GM12892 (cell line): ENCODE data around the gene ZNF474.

ENCODE experiments used
- DNase-seq: peaks from one replicate; pipeline ENCODE4 v3.0.0; 2011; ENCODE audit not compliant: insufficient read length
- FAIRE-seq: peaks from 2 replicates; lab custom pipeline; 2011; peaks lifted over from hg19 to GRCh38; lab: Jason Lieb, UNC
- POLR2A ChIP-seq: IDR thresholded peaks from 2 replicates; pipeline ENCODE4 v1.6.1; 2011; ENCODE audit warnings: low read depth, low read length, control low read depth
- POLR2AphosphoS5 ChIP-seq: IDR thresholded peaks from 2 replicates; pipeline ENCODE4 v1.6.1; 2011; ENCODE audit warnings: low read depth, low read length, control low read depth
- TAF1 ChIP-seq: IDR thresholded peaks from 2 replicates; pipeline ENCODE4 v1.6.1; 2011; ENCODE audit warnings: low read depth, mild to moderate bottlenecking, control low read depth, low read length, borderline replicate concordance

ZNF474 gene

DNA sequence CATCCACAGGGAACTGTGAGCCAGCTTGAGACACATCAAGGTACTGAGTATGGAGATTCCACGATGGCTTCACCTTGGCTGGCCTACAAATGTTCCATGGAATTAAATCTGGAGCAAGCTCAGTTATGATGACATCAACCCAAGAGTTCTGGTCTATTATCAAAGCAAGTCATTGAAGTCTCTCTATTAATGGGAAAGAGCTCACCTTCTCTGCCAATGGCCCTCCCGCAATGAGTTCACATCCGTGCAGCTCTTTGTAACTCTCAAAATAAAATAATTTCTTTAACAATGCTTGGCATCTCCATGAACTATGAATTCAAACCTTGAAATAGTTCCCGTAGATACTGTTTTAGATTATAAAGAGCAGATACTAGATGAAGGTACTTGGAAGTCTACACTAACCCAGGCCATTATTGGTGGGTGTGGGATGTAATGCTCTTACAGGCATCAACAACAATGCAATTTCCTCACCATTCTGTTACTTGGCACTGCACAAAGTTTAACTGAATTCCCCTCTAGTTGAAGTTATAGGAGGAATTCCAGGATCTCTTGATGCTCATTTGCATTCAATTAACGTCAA lies 55.4 kb downstream of the ZNF474 start:
- FAIRE-seq (no peak), DNase-seq (no peak)
- no peak for TF ChIP-seq POLR2A
- TF ChIP-seq POLR2AphosphoS5: no peak
- no peak for TF ChIP-seq TAF1

DNA sequence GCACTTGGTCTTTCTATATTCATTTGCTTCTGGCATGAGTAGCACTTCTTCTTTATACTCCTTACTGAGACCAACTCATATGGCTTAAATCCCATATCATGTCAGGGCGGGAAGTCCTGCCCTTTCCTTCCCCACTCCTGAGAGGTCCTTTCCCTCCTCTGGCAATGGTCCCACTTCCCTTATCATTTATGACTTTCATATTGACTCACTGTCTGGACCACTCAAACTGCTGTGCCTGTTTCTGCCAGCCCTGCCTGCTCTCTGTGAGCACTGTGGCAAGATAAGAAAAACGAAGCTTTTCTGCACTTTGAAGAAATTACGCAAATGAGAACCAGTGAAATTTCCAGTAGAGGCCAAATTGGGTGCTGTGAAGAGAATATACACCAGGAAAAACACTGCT lies 58.1 kb downstream of the ZNF474 start:
- DNase-seq (no peak), FAIRE-seq (no peak)
- TF ChIP-seq POLR2A (no peak), POLR2AphosphoS5 (no peak), TAF1 (no peak)

DNA sequence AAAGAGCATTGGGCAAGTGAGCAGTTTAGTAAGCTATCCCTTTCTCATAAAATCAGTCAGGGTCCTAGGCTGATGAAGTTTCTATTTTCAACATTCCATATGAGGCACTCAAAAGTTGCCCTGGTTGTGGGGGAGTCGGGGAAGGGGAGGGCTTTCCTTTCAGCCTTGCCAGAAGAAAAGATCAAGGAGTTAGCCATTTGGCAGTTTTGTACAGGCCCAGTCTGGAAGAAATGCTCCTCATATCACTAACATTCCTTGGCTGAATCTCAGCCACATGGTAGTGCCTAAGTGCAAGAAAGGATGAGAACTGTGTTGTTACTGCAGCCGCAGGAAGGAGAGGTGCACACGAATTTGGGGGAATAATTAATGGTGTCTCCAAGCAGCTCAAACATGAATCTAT lies 60.8 kb downstream of the ZNF474 start:
- FAIRE-seq: no peak
- TF ChIP-seq TAF1 (no peak), POLR2A (no peak), POLR2AphosphoS5 (no peak)

DNA sequence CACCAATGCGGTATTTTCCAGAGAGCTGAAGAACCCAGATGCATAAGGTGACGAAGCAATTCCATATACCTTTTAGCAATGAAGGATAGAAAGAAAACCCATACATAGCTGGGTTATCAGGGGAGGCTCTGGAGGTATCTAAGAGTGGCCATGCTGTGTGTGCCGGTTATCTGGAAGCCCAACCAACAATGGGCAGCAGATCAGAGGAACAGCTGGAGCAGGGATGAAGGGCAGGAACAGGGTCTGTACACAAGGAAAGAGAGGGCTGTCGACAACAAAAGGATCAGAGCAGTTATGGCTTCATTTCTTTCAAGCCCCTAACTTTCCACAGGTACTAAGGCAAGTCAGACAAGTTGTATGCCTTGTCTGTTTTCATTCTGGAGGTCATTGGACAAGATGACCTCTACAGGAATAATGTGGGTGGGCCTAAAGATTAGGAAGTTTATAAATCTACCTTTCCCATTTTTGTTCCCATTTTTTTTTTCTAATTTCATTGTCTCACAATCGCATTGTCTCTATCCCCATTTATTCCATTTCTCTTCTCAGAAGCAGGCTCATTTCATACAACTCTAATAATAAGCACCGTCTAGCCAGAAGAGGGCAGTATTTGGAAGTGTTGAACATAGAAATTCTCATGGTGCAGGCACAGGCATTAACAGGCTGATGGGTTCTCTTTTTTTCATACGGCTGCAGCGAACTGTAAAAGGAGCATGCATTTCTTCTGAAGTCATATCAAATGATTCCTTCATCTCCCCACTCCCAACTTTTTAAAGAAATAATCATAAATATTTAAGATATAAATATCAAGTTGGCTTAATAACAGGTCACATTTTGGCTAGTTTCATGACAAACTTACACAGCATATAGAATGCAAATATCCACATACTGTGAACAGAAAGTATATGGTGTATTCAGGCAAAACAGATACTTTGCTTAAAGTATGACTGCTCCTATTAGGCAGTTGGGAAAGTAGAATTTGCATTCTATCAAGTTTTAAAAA lies 63.5 kb downstream of the ZNF474 start:
- no peak for TF ChIP-seq POLR2AphosphoS5
- no peak for TF ChIP-seq TAF1
- no peak for TF ChIP-seq POLR2A
- no peak for DNase-seq
- FAIRE-seq: peak; percentile 56

More for the DNA sequence above, 60.8 kb downstream of the ZNF474 start:
- no peak for DNase-seq

DNA sequence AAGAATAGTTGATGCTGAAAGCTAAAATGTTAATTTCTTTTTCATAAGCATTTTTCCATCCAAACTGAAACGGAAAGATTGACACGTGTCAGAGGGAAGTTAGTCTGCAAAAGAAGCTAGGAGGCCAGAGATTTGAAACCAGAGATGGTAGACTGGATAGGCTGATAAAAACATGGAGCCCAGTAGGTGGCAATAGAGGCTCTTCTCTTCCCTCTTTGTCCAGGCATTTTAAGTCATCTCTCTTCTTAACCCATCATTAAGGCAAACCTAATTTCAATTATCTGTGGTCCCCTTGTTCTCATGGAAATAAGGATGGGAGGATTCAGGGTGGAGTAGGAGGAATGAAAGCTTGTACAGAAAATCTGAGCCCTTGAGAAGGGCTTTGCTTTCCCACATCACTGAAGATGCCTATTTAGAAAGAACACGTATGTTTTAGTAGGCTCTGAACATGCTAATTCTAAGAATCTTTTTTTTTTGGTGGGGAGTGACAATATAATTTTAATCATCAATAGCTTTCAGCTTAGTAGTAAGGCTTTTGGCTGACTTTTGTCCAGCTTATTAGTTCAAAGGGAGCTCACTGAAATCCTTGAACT lies 66.6 kb downstream of the ZNF474 start:
- TF ChIP-seq POLR2AphosphoS5 (no peak), POLR2A (no peak), TAF1 (no peak)
- FAIRE-seq: peak; percentile 30
- DNase-seq: no peak

DNA sequence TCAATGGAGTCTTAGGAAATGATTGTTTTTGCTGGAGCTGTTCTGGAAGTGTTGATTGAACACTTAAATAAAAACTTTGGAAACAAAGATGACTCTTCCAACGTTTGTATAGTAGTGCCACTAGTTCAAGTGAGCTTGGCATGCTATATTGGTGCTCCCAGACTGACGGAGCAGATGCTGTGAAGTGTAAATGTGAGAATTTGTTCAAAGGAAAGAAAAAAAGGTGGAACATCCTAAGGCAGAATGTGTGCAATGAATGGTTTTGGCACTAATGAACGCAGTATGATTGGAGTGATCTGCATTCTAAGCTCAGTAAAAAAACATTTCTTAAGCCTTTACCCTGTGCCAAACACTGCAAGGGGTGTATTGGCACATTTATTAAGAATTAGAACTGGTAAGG lies 69.8 kb downstream of the ZNF474 start:
- no peak for FAIRE-seq
- TF ChIP-seq POLR2AphosphoS5 (no peak), TAF1 (no peak), POLR2A (no peak)
- DNase-seq: no peak

DNA sequence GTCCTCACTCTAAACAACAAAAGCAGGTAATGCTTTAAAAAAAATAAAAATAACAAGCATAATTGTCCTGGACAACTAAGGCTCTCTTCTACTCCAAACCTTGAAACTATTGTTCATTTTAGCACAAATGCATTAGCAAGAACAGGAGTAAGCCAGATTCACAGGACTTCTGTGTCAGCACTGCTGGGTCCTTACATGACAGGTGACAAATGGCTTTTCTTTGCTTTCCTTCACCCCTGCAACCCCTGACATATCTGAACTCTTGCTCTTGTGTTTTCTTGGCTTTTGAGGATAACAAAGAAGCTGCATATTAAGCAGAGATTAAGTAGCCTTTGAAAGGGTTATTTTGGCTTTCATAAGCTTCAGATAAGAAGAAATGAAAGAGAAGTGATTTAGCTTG lies 71.1 kb downstream of the ZNF474 start:
- FAIRE-seq: no peak
- DNase-seq: no peak
- TF ChIP-seq POLR2AphosphoS5: no peak
- no peak for TF ChIP-seq TAF1
- TF ChIP-seq POLR2A: no peak

DNA sequence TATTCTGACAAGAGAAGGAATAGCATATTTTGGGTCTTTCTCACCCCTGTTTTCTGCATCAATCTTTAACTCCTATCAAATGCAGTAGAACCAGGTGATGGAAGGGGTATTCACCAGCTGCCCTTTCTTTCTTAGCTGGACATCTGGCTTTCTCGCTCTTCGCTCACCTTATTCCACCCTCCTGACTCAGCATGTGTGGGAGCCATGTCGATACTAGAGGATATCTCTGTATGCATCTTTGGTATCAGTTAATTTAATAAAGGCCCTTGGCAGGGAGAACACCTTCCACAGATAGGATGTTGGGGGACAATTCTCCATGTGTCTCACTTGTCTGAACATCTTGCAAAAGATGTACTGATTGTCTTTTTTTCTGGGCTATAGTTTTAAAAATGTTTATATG lies 71.5 kb downstream of the ZNF474 start:
- DNase-seq (no peak), FAIRE-seq (no peak)
- TF ChIP-seq POLR2AphosphoS5: no peak
- no peak for TF ChIP-seq TAF1
- no peak for TF ChIP-seq POLR2A

DNA sequence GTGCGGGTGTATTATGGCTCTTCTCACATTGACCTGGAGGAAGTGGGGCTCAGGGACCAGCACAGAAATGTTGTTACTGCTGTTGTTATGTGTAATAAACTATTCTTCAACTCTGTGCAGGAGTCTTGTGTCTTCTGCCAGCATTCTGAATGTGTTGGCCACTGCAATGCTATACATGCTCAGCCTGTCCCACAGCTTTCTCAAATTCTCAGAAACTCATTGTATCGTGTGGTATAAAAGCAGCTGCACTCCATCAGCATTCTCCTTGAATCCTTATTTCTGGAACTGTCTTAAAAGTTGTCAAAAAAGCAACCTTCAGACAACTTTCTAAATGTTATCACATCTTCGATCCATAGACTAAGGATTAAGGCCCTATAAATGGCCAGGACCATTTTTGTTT lies 72.0 kb downstream of the ZNF474 start:
- FAIRE-seq: no peak
- TF ChIP-seq TAF1 (no peak), POLR2A (no peak)

DNA sequence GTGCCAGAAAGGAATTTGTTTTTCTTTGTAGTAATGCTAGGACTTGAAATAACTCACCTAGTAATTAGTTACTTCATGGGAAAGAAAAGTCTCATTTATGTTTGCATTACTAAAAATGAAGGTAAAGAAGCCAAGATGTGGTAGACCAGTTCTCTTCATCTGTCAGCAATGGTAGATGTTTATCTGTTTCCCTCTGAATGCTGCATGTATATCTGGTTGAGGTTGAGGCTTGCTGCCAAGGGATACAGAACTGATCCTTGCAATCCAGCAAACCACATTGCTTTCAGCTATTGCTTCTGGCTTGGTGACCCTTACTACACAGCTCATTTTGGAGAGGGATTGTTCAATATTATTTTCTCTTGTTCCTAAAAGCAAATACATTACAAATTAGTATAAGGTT lies 73.6 kb downstream of the ZNF474 start:
- TF ChIP-seq POLR2AphosphoS5: no peak
- no peak for TF ChIP-seq TAF1
- TF ChIP-seq POLR2A: no peak
- FAIRE-seq (no peak), DNase-seq (no peak)

More for the DNA sequence above, 72.0 kb downstream of the ZNF474 start:
- DNase-seq: no peak
